ENCODE measurements around the gene DCUN1D5. TPM values are rescaled to one million over a fixed set of nuclear protein-coding genes. Genes with fewer than 3 reads are reported as not detected.

Gene DCUN1D5
- total and polyA plus RNA-seq, 9 of the 15 experiments (the other 6 are each of a cell fraction or from before 2014, with no cell fraction given): 38.4 to 242 (median 115) TPM

GRCh38 chr11:103031834-103032233, 60.1 kb downstream of the DCUN1D5 start (continued):
- no peak for TF ChIP-seq ELF2 (CRISPR knock-in tag; IDR thresholded peaks at IDR 0.05)
- no peak for TF ChIP-seq ETV6 (IDR thresholded peaks at IDR 0.05; ENCODE audit: borderline replicate concordance in 1 of 2, low read depth in 2 of 2, low read length in 1 of 2)
- TF ChIP-seq ETV6 (CRISPR knock-in tag; IDR thresholded peaks at IDR 0.05; ENCODE audit: borderline replicate concordance): no peak
- TF ChIP-seq RBBP5 (IDR thresholded peaks at IDR 0.05; ENCODE audit: borderline replicate concordance, insufficient read depth, low read length, poor library complexity, severe bottlenecking): no peak
- no peak for TF ChIP-seq ZBTB17 (CRISPR knock-in tag; IDR thresholded peaks at IDR 0.05)
- TF ChIP-seq BCL6 (CRISPR knock-in tag; IDR thresholded peaks at IDR 0.05): no peak
- no peak for TF ChIP-seq SAFB2 (IDR thresholded peaks at IDR 0.05; ENCODE audit: borderline replicate concordance, low read depth, low read length, severe bottlenecking)
- no peak for TF ChIP-seq GTF2E2 (tag; IDR thresholded peaks at IDR 0.05)
- no peak for TF ChIP-seq HNRNPL (IDR thresholded peaks at IDR 0.05; ENCODE audit: low read depth, low read length)

DNA sequence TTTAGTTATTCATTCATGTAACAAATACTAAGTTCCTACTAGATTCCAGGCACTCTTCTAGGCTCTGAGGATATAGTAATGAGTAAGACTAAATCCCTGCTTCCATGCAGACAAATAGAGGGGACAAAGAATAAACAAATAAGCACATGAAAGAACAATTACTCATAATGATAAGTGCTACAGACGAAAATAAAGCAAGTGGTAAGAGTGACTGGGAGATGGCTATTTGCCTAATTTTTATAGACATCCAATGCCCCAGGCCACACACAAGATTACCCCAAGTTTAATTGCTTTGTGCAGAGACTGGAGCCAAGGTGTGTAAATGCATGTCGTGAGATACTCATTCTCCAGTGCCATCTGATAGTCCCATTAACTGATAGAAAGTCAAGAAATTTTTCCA, 62.6 kb downstream of the DCUN1D5 start:
- DNase-seq (ENCODE audit: extremely low read depth in 1 of 4, low spot score in 3 of 4) (no peak), ATAC-seq (no peak), FAIRE-seq (no peak)
- Histone ChIP-seq H3K9ac (ENCODE audit: insufficient read depth in 1 of 2, low read depth in 2 of 2, low read length in 2 of 2) (no peak overlapping the region), H3K36me3 (ENCODE audit: control insufficient read depth, insufficient read depth, low read length) (no peaks in the 10 kb centered on the region), H3K9me3 (replicated peaks; ENCODE audit: control insufficient read depth, insufficient read depth, low read depth, low read length) (no peaks in the 10 kb centered on the region), H3K4me3 (no peak overlapping the region), H3K4me2 (ENCODE audit: insufficient read depth, low read length) (no peak overlapping the region), H4K20me1 (replicated peaks; ENCODE audit: control insufficient read depth, insufficient read depth, low read length) (no peaks in the 10 kb centered on the region), H3K9me1 (ENCODE audit: control insufficient read depth, insufficient read depth, low read length) (no peaks in the 10 kb centered on the region), H3K4me1 (replicated peaks in 1 of 2; ENCODE audit: control insufficient read depth in 2 of 2, insufficient read depth in 2 of 2, low read length in 2 of 2) (no peaks in the 10 kb centered on the region), H3K27ac (ENCODE audit: extremely low read depth, low read depth, low read length) (no peak overlapping the region), H2AFZ (ENCODE audit: low read depth, low read length) (no peak overlapping the region), H3K79me2 (ENCODE audit: control insufficient read depth, insufficient read depth, low read length) (no peaks in the 10 kb centered on the region), H3K27me3 (ENCODE audit: control insufficient read depth in 2 of 2, insufficient read depth in 2 of 2, low read length in 2 of 2) (no peaks in the 10 kb centered on the region)
- BruUV-seq (replicated peaks): no TSS peak
- in situ Hi-C loops (cut with MboI) (no loop called here), intact Hi-C loops (cut with micrococcal nuclease) (no loop called here)
- POLR2A ChIA-PET: interaction anchor here (0.8 kb wide), 1 partner anchor 11 kb away, joined by 3 read pairs; no protein-coding TSS in a partner anchor
- 0% methylated on average over 2 of the region's 2 CpGs for WGBS (ENCODE audit: insufficient coverage, low coverage, missing lambda C conversion rate)
- CTCF ChIA-PET (ENCODE audit: low intra/inter-chr PET ratio): no interaction called here
- TF ChIP-seq HSF4 (CRISPR knock-in tag; IDR thresholded peaks at IDR 0.05; ENCODE audit: borderline replicate concordance): no peak
- no peak for TF ChIP-seq MXD1 (CRISPR knock-in tag; IDR thresholded peaks at IDR 0.05; ENCODE audit: borderline replicate concordance, poor library complexity, severe bottlenecking)
- no peak for TF ChIP-seq CREBBP (IDR thresholded peaks at IDR 0.05; ENCODE audit: low read depth, low read length)
- no peak for TF ChIP-seq PURB (CRISPR knock-in tag; IDR thresholded peaks at IDR 0.05; ENCODE audit: low read depth)
- TF ChIP-seq RBBP5 (IDR thresholded peaks at IDR 0.05; ENCODE audit: borderline replicate concordance, insufficient read depth, low read length, poor library complexity, severe bottlenecking): no peak
- TF ChIP-seq BDP1 (IDR thresholded peaks at IDR 0.05; ENCODE audit: insufficient read depth, insufficient read length): no peak
- no peak for TF ChIP-seq ZNF134 (CRISPR knock-in tag; conservative IDR thresholded peaks at IDR 0.05)
- TF ChIP-seq, protein P1, sequence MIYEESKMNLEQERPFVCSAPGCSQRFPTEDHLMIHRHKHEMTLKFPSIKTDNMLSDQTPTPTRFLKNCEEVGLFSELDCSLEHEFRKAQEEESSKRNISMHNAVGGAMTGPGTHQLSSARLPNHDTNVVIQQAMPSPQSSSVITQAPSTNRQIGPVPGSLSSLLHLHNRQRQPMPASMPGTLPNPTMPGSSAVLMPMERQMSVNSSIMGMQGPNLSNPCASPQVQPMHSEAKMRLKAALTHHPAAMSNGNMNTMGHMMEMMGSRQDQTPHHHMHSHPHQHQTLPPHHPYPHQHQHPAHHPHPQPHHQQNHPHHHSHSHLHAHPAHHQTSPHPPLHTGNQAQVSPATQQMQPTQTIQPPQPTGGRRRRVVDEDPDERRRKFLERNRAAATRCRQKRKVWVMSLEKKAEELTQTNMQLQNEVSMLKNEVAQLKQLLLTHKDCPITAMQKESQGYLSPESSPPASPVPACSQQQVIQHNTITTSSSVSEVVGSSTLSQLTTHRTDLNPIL (CRISPR knock-in tag; IDR thresholded peaks at IDR 0.05): no peak
- no peak for TF ChIP-seq TCFL5 (CRISPR knock-in tag; conservative IDR thresholded peaks at IDR 0.05)
- no peak for TF ChIP-seq PHF21A (IDR thresholded peaks at IDR 0.05; ENCODE audit: borderline replicate concordance, low read depth)
- no peak for TF ChIP-seq CBFB (CRISPR knock-in tag; IDR thresholded peaks at IDR 0.05)
- TF ChIP-seq, protein P2, sequence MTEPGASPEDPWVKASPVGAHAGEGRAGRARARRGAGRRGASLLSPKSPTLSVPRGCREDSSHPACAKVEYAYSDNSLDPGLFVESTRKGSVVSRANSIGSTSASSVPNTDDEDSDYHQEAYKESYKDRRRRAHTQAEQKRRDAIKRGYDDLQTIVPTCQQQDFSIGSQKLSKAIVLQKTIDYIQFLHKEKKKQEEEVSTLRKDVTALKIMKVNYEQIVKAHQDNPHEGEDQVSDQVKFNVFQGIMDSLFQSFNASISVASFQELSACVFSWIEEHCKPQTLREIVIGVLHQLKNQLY (CRISPR knock-in tag; conservative IDR thresholded peaks at IDR 0.05): no peak
- TF ChIP-seq PHF8 (IDR thresholded peaks at IDR 0.05; ENCODE audit: borderline replicate concordance, low read length): no peak
